HG03064 (cell line): ENCODE measurements around the gene MDM4.

Experiments
- ATAC-seq: cut with Tn5 transposase; IDR thresholded peaks from one replicate; pipeline ENCODE4 v1.9.1; 2021; ENCODE audit warnings: low read depth; ENCODE audit not compliant: unreplicated experiment

Gene MDM4

GRCh38 chr1:204600968-204601367 lies 84.8 kb downstream of the MDM4 start:
- ATAC-seq, result no peak

GRCh38 chr1:204602111-204602579 lies 85.9 kb downstream of the MDM4 start:
- no peak for ATAC-seq

GRCh38 chr1:204602871-204603542 lies 86.8 kb downstream of the MDM4 start:
- no peak for ATAC-seq

- no peak for ATAC-seq
Observed at GRCh38 chr1:204605791-204606190, 89.6 kb downstream of the MDM4 start.
